ENCODE measurements around the gene LRRC72. TPM values are rescaled to one million over a fixed set of nuclear protein-coding genes. Genes with fewer than 3 reads are reported as not detected.
"Not testable (repeated sequence)": the region's sequence is repeated elsewhere in the genome, so short reads cannot be mapped to it uniquely, and the experiment has no call there.

The LRRC72 gene
- total RNA-seq (2014; rRNA removed; shearing (Covaris generic)), result not detected in 2 replicates

DNA sequence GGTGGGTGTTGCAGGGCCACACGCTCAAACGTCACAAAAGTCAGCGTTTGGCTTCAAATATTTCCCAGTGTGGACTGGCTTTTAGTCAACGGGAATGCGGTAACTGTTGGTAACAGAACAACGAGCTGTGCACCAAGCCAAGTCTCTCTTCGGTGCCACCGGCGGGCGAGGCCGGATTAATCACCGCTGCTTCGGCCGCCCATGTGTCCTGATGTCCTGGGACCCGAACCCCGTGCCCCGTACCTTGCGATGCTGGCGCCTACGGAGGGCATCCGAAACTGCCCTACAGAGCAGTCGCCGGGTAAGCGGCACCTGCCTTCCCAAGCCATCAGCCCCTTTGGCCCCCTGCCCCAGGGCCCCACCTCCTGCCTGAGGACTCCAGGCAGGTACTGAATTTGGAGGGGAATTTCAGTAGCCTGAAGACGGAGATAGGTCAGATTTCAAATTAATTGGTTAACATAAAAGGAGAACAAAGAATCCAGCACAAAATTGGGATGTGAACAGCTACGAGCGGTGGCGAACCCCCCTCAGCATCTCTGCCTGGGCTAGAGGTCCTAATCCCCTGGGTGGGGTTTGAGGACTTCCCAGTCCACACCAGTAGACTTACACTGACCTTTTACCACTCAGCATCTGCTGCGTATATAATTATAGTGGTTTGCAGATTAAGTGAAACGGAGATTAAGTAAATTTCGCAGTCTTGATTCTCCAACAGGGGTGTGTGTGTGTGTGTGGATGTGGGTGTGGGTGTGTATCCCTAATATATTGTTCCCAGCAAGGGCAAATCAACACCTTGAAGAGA is at the start of gene LRRC72:
LRRC72 (plus strand) TSS at position 84 of the 799 bp plus-strand sequence; CDS start at position 212, 128 bp downstream.
- Histone ChIP-seq H3K4me1 (peaks cover 40% of the 10 kb centered on the region), H3K9me3 (replicated peaks) (no peaks in the 10 kb centered on the region), H3K27me3 (no peaks in the 10 kb centered on the region), H3K4me3 (no peak within 1 kb of the TSS), H3K27ac (peak within 1 kb of the TSS; percentile 71), H3K36me3 (no peaks in the 10 kb centered on the region)
- peak; percentile 78 to 88 for DNase-seq

- Histone ChIP-seq H3K27me3 (no peaks in the 10 kb centered on the region), H3K4me1 (peaks cover 3% of the 10 kb centered on the region)
- DNase-seq, result no peak
Measured at GRCh38 chr7:16479161-16479560, 47.5 kb upstream of the LRRC72 start.

GRCh38 chr7:16479591-16479990 is 47.0 kb upstream of the LRRC72 start:
- Histone ChIP-seq H3K27ac (no peak overlapping the region), H3K27me3 (no peaks in the 10 kb centered on the region), H3K36me3 (no peaks in the 10 kb centered on the region), H3K4me1 (peaks cover 7% of the 10 kb centered on the region), H3K4me3 (no peak overlapping the region), H3K9me3 (replicated peaks) (no peaks in the 10 kb centered on the region)
- no peak for DNase-seq

More at GRCh38 chr7:16479161-16479560, 47.5 kb upstream of the LRRC72 start:
- H3K4me3 ChIP-seq, result no peak overlapping the region
- H3K36me3 ChIP-seq, result no peaks in the 10 kb centered on the region
- H3K9me3 ChIP-seq (replicated peaks), result no peaks in the 10 kb centered on the region
- no peak overlapping the region for H3K27ac ChIP-seq

GRCh38 chr7:16484453-16485158 is 42.0 kb upstream of the LRRC72 start:
- peak; percentile 79 to 95 for DNase-seq
- H3K27ac ChIP-seq, result peak overlapping the region; percentile 82
- no peaks in the 10 kb centered on the region for H3K27me3 ChIP-seq
- H3K4me1 ChIP-seq, result peaks cover 20% of the 10 kb centered on the region
- H3K4me3 ChIP-seq, result no peak overlapping the region
- no peaks in the 10 kb centered on the region for H3K9me3 ChIP-seq (replicated peaks)
- H3K36me3 ChIP-seq, result no peaks in the 10 kb centered on the region

DNA sequence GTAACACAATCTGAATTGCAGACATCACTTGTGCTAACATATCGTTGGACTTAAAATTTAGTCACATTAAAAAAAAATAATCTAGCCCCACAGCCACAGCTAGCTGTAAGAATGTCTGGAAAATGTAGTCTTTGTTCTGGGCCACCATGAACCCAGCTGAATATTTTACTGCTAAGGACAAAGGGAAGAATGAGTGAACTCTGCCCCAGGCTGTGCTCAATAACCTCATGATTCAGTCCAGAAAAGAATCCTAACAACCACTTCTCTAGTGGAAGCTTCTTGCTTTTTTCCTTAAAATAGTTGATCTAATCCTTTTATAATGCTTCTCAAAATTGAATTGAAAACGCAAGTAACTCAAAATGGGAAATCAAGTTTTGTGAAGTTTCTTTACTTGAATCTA is 35.5 kb upstream of the LRRC72 start:
- Histone ChIP-seq H3K4me3 (no peak overlapping the region), H3K4me1 (peaks cover 9% of the 10 kb centered on the region), H3K9me3 (replicated peaks) (no peaks in the 10 kb centered on the region), H3K27me3 (no peaks in the 10 kb centered on the region), H3K27ac (no peak overlapping the region), H3K36me3 (no peaks in the 10 kb centered on the region)
- peak in 1 of 2 experiments; percentile 38 for DNase-seq

DNA sequence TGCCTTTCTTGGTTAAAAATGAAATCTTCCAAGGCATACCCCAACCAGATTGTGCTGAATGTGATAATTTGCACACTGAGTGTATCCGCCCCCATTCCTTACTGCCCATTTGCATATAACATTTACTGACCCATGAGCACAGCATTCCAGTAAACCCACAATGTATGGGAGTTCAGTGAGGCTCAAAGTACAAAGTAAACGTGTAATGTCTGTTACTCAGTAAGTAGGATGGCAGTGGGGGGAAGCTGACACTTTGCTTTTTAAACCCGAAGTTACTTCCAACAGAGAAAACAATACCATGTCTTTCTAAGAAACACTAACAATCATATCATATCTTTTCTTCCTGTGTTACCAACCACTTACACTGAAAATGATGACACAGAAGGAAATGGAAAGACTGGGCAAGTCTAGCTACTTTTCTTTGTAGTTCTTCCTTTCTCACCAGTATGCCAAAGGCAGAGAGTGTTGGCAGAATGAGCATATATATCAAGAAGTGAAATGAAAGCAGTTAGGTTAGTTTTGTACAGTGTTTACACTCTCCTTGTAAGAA is 34.0 kb upstream of the LRRC72 start:
- H3K36me3 ChIP-seq, result no peaks in the 10 kb centered on the region

DNA sequence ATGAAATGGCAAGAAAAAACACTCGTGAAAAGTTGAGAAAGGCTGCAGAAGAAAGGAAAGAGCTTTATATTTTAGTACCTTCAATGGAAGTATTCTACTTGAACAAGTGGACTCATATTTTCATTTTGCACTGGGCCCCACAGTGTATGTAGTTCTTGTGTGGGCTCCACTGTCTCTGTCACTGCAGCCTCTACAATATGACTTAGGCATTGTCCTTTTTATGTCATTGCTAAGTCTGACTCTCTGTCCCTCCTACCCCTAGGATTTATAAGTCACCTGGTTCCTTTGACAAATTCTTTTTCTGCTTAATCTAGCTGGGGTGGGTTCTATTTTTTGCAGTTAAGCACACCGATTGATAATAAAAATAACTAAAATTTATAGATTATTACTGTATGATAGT is 33.4 kb upstream of the LRRC72 start:
- Histone ChIP-seq H3K4me1 (peaks cover 19% of the 10 kb centered on the region), H3K4me3 (no peak overlapping the region), H3K27me3 (no peaks in the 10 kb centered on the region), H3K36me3 (no peaks in the 10 kb centered on the region), H3K27ac (no peak overlapping the region), H3K9me3 (replicated peaks) (no peaks in the 10 kb centered on the region)
- no peak for DNase-seq

More for the DNA sequence above, 34.0 kb upstream of the LRRC72 start:
- Histone ChIP-seq H3K4me3 (no peak overlapping the region), H3K27me3 (no peaks in the 10 kb centered on the region), H3K9me3 (replicated peaks) (no peaks in the 10 kb centered on the region), H3K4me1 (peaks cover 12% of the 10 kb centered on the region), H3K27ac (no peak overlapping the region)
- DNase-seq, result peak; percentile 21 to 50

DNA sequence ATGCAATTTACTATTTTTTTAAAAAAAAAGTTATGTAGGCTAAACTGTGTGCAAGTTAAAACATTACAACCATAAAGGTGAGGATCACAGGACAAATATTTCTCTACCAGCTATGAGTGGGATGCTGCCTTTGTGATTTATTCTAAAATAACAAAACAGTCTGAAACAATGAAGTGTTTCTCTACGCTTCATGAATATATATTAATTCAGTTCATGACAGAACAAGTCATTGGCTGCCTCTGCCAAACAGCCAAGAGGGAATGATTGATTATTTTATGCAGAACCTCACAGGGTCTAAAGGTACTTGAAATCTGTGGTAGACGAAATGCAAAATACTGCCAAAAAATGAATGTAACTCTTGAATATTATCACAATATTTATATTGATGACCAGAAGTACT is 32.1 kb upstream of the LRRC72 start:
- Histone ChIP-seq H3K36me3 (no peaks in the 10 kb centered on the region), H3K4me3 (no peak overlapping the region), H3K27me3 (no peaks in the 10 kb centered on the region), H3K9me3 (replicated peaks) (no peaks in the 10 kb centered on the region), H3K4me1 (peaks cover 20% of the 10 kb centered on the region), H3K27ac (no peak overlapping the region)
- no peak for DNase-seq

DNA sequence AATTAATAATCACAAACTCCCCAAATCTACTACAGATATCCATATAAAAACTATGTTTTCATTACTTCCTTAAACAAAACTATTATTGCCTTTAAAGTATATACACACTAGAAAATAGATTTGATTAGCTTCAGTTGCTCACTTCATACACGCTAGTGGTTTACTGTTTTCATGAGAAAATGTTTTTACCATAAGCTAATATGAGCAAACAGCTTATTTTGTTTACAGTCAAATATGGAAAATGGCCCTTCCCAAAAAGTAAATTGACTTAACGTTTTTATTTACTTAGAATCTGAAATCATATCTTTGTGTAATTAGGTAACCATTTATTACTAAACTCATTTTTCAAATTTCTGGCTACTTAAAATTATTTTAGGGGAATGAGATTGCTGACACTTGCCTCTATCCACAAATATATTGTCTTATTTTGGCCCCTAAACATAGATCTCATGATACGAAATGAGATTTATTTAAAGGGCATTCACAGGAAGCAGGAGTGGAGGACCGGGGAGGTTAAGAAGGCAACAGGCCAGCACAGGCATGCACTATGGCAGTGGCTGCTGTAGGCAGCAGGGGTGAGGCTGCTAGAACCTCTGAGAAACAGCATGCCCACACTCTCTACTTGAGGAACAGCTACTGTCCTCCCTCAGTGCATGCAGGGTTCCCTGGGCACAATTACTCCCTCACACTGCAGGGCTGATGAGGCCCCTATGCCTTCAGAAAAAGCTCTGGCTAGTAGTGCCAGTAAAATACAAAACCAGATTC is 31.5 kb upstream of the LRRC72 start:
- peaks cover 20% of the 10 kb centered on the region for H3K4me1 ChIP-seq
- no peak overlapping the region for H3K4me3 ChIP-seq
- no peak for DNase-seq
- no peaks in the 10 kb centered on the region for H3K9me3 ChIP-seq (replicated peaks)
- H3K27me3 ChIP-seq, result no peaks in the 10 kb centered on the region
- H3K27ac ChIP-seq, result no peak overlapping the region
- H3K36me3 ChIP-seq, result no peaks in the 10 kb centered on the region

DNA sequence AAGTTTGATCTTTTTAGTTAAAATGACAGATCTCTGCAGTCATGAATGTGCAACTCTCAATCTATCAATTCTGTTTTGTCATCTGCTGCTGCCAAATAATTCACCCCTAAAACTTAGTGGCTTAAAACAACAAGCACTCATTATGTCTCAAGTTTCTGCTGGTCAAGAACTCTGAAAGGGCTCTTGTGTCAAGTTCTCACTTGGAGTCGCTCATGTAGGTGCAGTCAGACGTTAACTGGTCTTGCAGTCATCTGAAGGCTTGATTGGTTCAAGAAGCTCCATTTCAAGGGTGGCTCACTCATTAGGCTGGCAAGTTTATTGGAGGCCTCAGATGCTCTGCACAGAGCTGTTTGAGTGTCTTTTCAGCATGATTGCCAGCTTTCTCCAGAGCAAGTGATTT is 28.5 kb upstream of the LRRC72 start:
- peak in 1 of 2 experiments; percentile 57 for DNase-seq
- no peaks in the 10 kb centered on the region for H3K27me3 ChIP-seq
- H3K36me3 ChIP-seq, result no peaks in the 10 kb centered on the region
- H3K4me3 ChIP-seq, result no peak overlapping the region
- 0 out of 2 replicates have a peak, but pooled peaks cover 3% of the 10 kb centered on the region for H3K9me3 ChIP-seq (replicated peaks)
- H3K4me1 ChIP-seq, result peaks cover 11% of the 10 kb centered on the region
- no peak overlapping the region for H3K27ac ChIP-seq

- H3K4me3 ChIP-seq, result no peak overlapping the region
- DNase-seq, result no peak
- no peaks in the 10 kb centered on the region for H3K27me3 ChIP-seq
- peaks cover 21% of the 10 kb centered on the region for H3K4me1 ChIP-seq
- no peak overlapping the region for H3K27ac ChIP-seq
- no peaks in the 10 kb centered on the region for H3K36me3 ChIP-seq
- 0 out of 2 replicates have a peak, but pooled peaks cover 3% of the 10 kb centered on the region for H3K9me3 ChIP-seq (replicated peaks)
Measured at GRCh38 chr7:16502303-16502702, 24.3 kb upstream of the LRRC72 start.

GRCh38 chr7:16504019-16504418 is 22.6 kb upstream of the LRRC72 start:
- 0 out of 2 replicates have a peak, but pooled peaks cover 3% of the 10 kb centered on the region for H3K9me3 ChIP-seq (replicated peaks)
- peak; percentile 89 to 94 for DNase-seq
- H3K36me3 ChIP-seq, result no peaks in the 10 kb centered on the region
- no peak overlapping the region for H3K4me3 ChIP-seq
- H3K4me1 ChIP-seq, result peaks cover 11% of the 10 kb centered on the region
- H3K27ac ChIP-seq, result peak overlapping the region; percentile 34
- no peaks in the 10 kb centered on the region for H3K27me3 ChIP-seq

- DNase-seq; H3K27me3 ChIP-seq; H3K9me3 ChIP-seq (replicated peaks); H3K36me3 ChIP-seq; H3K27ac ChIP-seq; H3K4me3 ChIP-seq: not testable (repeated sequence)
- H3K4me1 ChIP-seq, result peaks cover 11% of the 10 kb centered on the region
Measured at GRCh38 chr7:16506422-16506821, 20.2 kb upstream of the LRRC72 start.

DNA sequence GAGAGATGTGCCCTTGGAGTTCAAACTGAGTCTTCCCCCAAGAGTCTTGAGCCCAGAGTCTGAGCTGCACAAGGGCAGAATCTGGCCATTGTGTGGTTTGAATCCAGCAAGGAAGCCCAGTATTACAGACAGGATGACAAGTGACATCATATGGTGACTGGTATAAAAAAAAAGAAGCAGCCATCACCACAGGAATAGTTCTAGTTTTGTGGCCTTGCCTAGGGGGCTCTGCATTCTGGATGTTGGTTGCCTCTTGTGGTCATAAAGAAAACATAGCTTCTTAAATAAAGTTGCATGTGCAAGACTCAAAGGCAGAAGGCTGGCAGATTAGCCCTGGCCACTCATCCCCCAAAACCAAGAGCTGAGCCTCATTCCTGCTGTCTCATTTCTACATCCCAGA is 16.8 kb upstream of the LRRC72 start:
- no peak for DNase-seq
- H3K4me1 ChIP-seq, result peaks cover 10% of the 10 kb centered on the region
- no peaks in the 10 kb centered on the region for H3K27me3 ChIP-seq
- H3K9me3 ChIP-seq (replicated peaks), result no peaks in the 10 kb centered on the region
- no peak overlapping the region for H3K4me3 ChIP-seq
- H3K27ac ChIP-seq, result no peak overlapping the region
- H3K36me3 ChIP-seq, result no peaks in the 10 kb centered on the region
